Measurements from ENCODE around the gene CHML.
A peak's percentile ranks its signal among the peaks of the same experiment; 100 is the strongest.

The CHML gene

DNA sequence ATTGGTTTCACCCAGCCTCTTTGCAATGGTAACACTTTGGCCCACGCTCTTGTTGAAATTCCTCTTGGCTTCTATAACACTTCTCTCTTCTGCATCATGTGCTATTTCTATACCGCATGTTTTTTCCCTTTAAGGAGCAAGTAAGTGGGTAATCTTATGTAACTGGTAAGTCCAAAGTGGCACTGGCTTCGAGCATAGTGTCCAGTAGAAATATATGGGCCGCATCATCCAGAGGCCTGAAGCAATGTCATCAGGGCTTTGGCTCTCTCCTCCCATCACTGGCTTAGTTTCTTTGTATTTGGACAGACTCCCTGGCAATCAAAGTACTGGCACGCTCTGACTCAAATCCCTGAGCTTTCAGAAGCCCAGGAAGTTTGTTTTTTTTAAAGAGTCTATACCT lies 17.5 kb downstream of the CHML start:
- H3K27ac ChIP-seq: no peak overlapping the region
- no peak for TF ChIP-seq ZFX (IDR thresholded peaks at IDR 0.05; ENCODE audit: borderline replicate concordance)
- TF ChIP-seq, protein P1, sequence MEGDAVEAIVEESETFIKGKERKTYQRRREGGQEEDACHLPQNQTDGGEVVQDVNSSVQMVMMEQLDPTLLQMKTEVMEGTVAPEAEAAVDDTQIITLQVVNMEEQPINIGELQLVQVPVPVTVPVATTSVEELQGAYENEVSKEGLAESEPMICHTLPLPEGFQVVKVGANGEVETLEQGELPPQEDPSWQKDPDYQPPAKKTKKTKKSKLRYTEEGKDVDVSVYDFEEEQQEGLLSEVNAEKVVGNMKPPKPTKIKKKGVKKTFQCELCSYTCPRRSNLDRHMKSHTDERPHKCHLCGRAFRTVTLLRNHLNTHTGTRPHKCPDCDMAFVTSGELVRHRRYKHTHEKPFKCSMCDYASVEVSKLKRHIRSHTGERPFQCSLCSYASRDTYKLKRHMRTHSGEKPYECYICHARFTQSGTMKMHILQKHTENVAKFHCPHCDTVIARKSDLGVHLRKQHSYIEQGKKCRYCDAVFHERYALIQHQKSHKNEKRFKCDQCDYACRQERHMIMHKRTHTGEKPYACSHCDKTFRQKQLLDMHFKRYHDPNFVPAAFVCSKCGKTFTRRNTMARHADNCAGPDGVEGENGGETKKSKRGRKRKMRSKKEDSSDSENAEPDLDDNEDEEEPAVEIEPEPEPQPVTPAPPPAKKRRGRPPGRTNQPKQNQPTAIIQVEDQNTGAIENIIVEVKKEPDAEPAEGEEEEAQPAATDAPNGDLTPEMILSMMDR (IDR thresholded peaks at IDR 0.05): no peak

DNA sequence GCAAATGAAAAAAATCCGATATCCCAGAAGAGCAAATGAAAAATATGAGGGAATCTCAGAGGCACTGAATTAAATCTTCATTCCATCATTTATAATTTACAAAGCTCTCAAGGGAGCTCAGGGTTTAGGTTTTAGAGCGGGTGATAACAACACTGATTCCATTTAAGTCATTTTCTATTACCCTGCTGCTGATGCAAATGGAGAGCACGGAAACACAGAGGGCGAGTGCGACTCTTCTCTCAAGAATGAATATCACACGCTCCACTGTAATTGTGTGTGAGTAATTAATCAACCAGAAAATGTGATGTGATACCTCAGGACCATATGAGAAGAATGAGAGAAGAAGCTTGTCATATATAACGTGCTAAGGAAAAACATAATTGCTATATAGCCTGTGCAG lies 22.7 kb downstream of the CHML start:
- no peak overlapping the region for H3K27ac ChIP-seq
- TF ChIP-seq, protein P1 (IDR thresholded peaks at IDR 0.05): no peak
- no peak for TF ChIP-seq ZFX (IDR thresholded peaks at IDR 0.05; ENCODE audit: borderline replicate concordance)

DNA sequence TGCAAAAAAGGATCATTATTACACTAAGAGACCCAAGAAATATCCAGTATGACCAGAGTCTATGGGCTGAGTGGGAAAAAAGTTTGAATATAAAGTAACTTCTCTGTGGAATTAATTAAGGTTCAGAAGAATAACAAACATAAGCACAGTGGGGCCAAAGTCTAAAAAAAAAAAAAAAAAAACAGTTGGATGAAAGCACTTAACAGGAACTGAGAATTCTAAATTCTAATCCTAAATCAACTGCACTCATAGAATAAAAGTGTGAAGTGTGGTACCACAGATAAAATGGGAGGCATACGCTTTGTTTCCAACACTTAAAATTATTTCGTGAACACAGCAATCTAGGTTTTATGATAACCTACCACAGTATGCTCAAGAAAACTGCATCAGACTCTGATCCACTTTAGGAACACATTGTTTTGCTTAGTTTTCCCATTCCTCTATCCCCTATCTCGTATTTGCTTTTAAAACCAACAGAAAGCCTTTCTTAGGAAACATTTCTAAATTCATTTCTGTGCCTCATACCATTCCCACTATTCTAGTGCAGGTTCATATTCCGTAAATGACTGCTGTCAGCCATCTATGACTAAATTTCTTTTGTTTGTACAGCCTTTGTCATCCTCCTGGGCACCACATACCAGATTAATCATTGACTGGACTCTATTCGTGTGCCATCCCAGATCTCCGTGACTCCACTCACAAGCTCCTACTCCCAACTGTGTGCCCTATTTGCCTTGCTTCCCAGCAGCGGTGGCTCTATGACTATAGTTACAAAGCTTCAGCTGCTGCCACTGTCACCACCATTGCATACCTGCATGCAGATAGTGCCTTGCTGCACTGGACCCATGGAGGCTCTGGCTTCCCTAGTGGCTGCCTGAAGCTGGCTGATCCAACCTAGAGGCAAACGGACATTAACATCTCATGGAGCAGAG lies 24.9 kb downstream of the CHML start:
- H3K27ac ChIP-seq: peak overlapping the region; percentile 69
- TF ChIP-seq, protein P1 (IDR thresholded peaks at IDR 0.05): 0 out of 2 replicates have a peak, but pooled peaks have one; percentile 5
- TF ChIP-seq ZFX (IDR thresholded peaks at IDR 0.05; ENCODE audit: borderline replicate concordance): no peak

DNA sequence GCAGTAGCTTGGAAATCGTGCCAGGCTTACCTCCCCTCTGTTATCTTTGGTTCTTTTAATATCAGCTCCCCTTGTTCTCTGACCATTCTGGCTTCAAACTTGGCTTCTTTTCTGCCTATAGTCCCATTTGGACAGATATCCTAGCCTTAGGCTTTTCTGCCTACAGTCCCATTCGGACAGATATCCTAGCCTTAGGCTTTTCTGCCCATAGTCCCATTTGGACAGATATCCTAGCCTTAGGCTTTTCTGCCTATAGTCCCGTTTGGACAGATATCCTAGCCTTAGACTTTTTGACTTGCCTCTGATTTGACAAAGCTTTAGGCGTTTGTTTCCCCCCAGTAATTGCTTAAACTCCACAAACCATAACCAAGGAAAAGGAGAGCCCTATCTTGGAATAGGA lies 25.6 kb downstream of the CHML start:
- H3K27ac ChIP-seq: peak overlapping the region; percentile 69
- TF ChIP-seq, protein P1 (IDR thresholded peaks at IDR 0.05): no peak
- TF ChIP-seq ZFX (IDR thresholded peaks at IDR 0.05; ENCODE audit: borderline replicate concordance): no peak

DNA sequence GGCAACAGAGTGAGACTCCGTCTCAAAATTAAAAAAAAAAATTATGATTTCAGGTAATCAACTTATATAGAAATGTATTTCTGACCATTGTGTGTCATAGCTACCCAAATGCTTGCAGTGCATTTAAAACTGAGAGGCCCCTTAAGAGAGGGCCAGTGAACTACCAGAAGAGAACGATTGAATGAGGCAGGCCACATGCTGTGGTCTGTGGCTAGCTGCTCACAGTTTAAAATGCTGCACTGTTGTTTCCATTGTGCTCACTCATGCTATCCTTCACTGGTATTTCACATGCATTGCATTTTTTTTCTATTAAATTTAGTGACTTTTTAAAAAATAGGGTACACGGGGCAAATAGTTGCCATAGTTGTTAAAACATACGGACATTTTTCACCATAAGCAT lies 26.0 kb downstream of the CHML start:
- H3K27ac ChIP-seq: no peak overlapping the region
- no peak for TF ChIP-seq ZFX (IDR thresholded peaks at IDR 0.05; ENCODE audit: borderline replicate concordance)
- TF ChIP-seq, protein P1 (IDR thresholded peaks at IDR 0.05): no peak

DNA sequence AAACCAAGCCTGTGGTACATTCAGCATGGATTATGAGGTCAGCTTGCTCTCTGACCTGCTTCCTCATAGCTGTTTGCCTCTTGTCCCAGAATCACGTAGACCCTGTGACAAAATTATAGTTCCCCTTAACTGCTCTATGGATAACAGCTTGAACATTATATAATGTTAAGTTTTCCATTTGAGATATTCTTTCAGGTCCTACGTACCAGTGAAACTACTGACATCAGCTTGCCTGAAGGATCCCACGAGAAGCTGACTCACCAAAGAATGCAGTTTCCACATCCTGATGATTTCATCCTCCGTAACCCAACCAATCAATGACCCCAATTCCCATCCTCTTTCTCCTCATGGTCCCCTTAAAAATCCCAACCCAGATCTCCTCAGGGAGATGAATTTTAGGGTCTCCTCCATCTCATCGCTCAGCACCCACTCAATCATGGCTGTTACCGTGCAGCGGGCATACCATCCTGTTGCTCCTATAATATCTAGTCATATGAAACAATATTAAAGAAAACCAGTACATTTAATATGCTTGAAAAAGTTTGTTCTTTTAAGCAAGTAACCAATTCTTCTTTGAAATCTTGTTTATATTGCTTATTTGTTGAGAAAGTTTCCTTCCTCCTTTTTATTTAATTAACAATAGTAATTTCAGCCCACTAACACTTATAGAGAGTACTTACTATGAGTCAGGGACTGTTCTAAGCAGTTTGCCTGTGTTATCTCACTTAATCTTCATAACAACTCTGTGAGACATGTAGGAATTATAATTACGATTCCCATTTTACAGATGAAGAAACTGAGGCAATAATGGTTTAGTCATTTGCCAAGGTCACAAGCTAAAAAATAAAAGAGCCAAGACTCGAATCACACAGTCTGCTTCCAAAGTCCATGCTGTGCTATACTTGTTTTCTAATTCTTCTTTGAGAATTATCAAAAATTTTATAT lies 27.4 kb downstream of the CHML start:
- no peak for TF ChIP-seq ZFX (IDR thresholded peaks at IDR 0.05; ENCODE audit: borderline replicate concordance)
- TF ChIP-seq, protein P1 (IDR thresholded peaks at IDR 0.05): no peak
- no peak overlapping the region for H3K27ac ChIP-seq

Measured in 22Rv1 (cell line).